B cell (primary cell): ENCODE measurements around the gene BCL11A. TPM values are rescaled to one million over a fixed set of nuclear protein-coding genes. Genes with fewer than 3 reads are reported as not detected.

Experiments
- ATAC-seq: fragments of 200-7000 bp; cut with Tn5 transposase; one replicate; pipeline ENCODE4 v1.10.0; 2021; ENCODE audit warnings: low read depth, mild to moderate bottlenecking, moderate number of reproducible peaks, moderate library complexity
- CTCF ChIA-PET: fragments of 350-600 bp; sonication (Branson Sonifier 250); formaldehyde crosslinking; loops from one replicate; lab custom pipeline; 2021; ENCODE audit warnings: antibody characterized with exemption, inconsistent platforms; lab: Charles Lee
- POLR2A ChIA-PET: fragments of 350-600 bp; sonication (Branson Sonifier 250); formaldehyde crosslinking; loops from one replicate; lab custom pipeline; 2021; ENCODE audit warnings: antibody characterized with exemption; lab: Charles Lee
- DNase-seq: peaks from one replicate; pipeline ENCODE4 v3.0.0; 2013
- H2AFZ ChIP-seq: 2 replicates; pipeline ENCODE4 v1.6.1; 2012; ENCODE audit warnings: mild to moderate bottlenecking, low read depth, low read length; ENCODE audit not compliant: insufficient read depth, poor library complexity, severe bottlenecking
- H3K27ac ChIP-seq, 2 donors: 1 replicate in 1 of 2; 2 replicates in 1 of 2; pipeline ENCODE4 v1.5.1; 2012 to 2013; ENCODE audit warnings: low read length in 2 of 2, mild to moderate bottlenecking in 2 of 2, moderate library complexity in 1 of 2
- H3K27me3 ChIP-seq, 4 experiments: fragments of 200-600 bp in 1 of 4; sonication (generic) in 1 of 4; replicated peaks in 1 of 4; 1 replicate in 2 of 4; 2 replicates in 2 of 4; pipeline versions ENCODE4 v1.6.1 to v1.7.0; 2013 to 2016; ENCODE audit warnings: low read length in 3 of 4, mild to moderate bottlenecking in 2 of 4, mixed read lengths in 1 of 4, moderate library complexity in 1 of 4; ENCODE audit not compliant: insufficient read depth in 4 of 4, control insufficient read depth in 3 of 4; ENCODE audit errors: control extremely low read depth in 1 of 4
- H3K36me3 ChIP-seq, 2 experiments: replicated peaks in 1 of 2; 1 replicate in 1 of 2; 2 replicates in 1 of 2; pipeline versions ENCODE4 v1.6.1 to v1.7.1; 2013; ENCODE audit warnings: low read length in 1 of 2; ENCODE audit not compliant: insufficient read depth in 2 of 2, control insufficient read depth in 1 of 2; ENCODE audit errors: control extremely low read depth in 1 of 2, extremely low read depth in 1 of 2
- H3K4me1 ChIP-seq, 2 donors: fragments of 200-600 bp in 1 of 2; sonication (generic) in 1 of 2; 1 replicate in 1 of 2; 2 replicates in 1 of 2; pipeline versions ENCODE4 v1.5.1 to v1.6.1; 2013 to 2017; ENCODE audit warnings: low read length in 2 of 2; ENCODE audit not compliant: control insufficient read depth in 2 of 2, insufficient read depth in 2 of 2
- H3K4me2 ChIP-seq: replicated peaks from 2 replicates; pipeline ENCODE3; 2012; ENCODE audit warnings: mild to moderate bottlenecking, low read depth, low read length; ENCODE audit not compliant: poor library complexity, severe bottlenecking
- H3K4me3 ChIP-seq, 5 experiments: fragments of 200-600 bp in 1 of 5; sonication (generic) in 1 of 5; 1 replicate in 3 of 5; 2 replicates in 2 of 5; pipeline versions ENCODE4 v1.5.1 to v1.7.0; 2011 to 2016; ENCODE audit warnings: low read length in 4 of 5, mild to moderate bottlenecking in 4 of 5, low read depth in 2 of 5, control low read depth in 1 of 5, moderate library complexity in 1 of 5; ENCODE audit not compliant: insufficient read depth in 1 of 5; ENCODE audit errors: control extremely low read depth in 1 of 5, extremely low read depth in 1 of 5
- H3K79me2 ChIP-seq: fragments of 200-600 bp; sonication (generic); one replicate; pipeline ENCODE4 v1.6.0; 2016; ENCODE audit warnings: low read length; ENCODE audit not compliant: control insufficient read depth, insufficient read depth
- H3K9ac ChIP-seq: fragments of 200-600 bp; sonication (generic); 2 replicates; pipeline ENCODE4 v1.6.1; 2017; ENCODE audit warnings: mild to moderate bottlenecking, low read length, moderate library complexity
- H3K9me3 ChIP-seq, 3 donors: one replicate each; pipeline versions ENCODE4 v1.6.1 to v1.7.1; 2013; ENCODE audit warnings: low read length in 2 of 3; ENCODE audit not compliant: control insufficient read depth in 2 of 3, insufficient read depth in 1 of 3; ENCODE audit errors: control extremely low read depth in 1 of 3
- H4K20me1 ChIP-seq: 2 replicates; pipeline ENCODE4 v1.6.0; 2012; ENCODE audit warnings: mild to moderate bottlenecking, low read length; ENCODE audit not compliant: insufficient read depth, control insufficient read depth, poor library complexity, severe bottlenecking
- H3K27ac Mint-ChIP-seq: one replicate; pipeline ENCODE4 v1.8.0; 2021; ENCODE audit warnings: mixed read lengths
- H3K27me3 Mint-ChIP-seq: one replicate; pipeline ENCODE4 v1.8.0; 2021; ENCODE audit warnings: mixed read lengths
- H3K4me1 Mint-ChIP-seq: one replicate; pipeline ENCODE4 v1.8.0; 2021; ENCODE audit warnings: mixed read lengths
- H3K4me3 Mint-ChIP-seq: one replicate; pipeline ENCODE4 v1.8.0; 2021; ENCODE audit warnings: mixed read lengths
- H3K9me3 Mint-ChIP-seq: one replicate; pipeline ENCODE4 v1.8.0; 2022; ENCODE audit warnings: mixed read lengths; ENCODE audit not compliant: insufficient read depth
- EZH2 ChIP-seq: IDR thresholded peaks from 2 replicates; pipeline ENCODE4 v1.6.1; 2012; ENCODE audit warnings: borderline replicate concordance, low read depth, mild to moderate bottlenecking, moderate library complexity, low read length; ENCODE audit not compliant: insufficient read depth, poor library complexity, severe bottlenecking
- WGBS: methylation state at CpG from one replicate; pipeline ENCODE4 v1.1.5; 2013; ENCODE audit warnings: missing lambda C conversion rate; ENCODE audit not compliant: insufficient coverage; 5-methylcytosine and 5-hydroxymethylcytosine counted together
- intact Hi-C: fragments of 100-400 bp; cut with micrococcal nuclease; formaldehyde crosslinking; loops from one replicate; pipeline ENCODE4 v1.10.0; 2022
- polyA plus RNA-seq: library from polyadenylated mRNA; depleted of rRNA; stranded (reverse); fragments of >200 nt; gene quantifications from 2 replicates; pipeline ENCODE4 v1.2.3, GENCODE V29; 2012
- total RNA-seq, 2 donors: library from RNA; stranded (reverse); fragments of 120-200 nt in 1 of 2; gene quantifications; 1 replicate in 1 of 2; 2 replicates in 1 of 2; pipeline versions ENCODE4 v1.2.3 to v1.2.4, GENCODE V29; 2013 to 2022
- TF ChIP-seq, protein P1 (sequence below): fragments of 200-600 bp; IDR thresholded peaks from one replicate; pipeline ENCODE4 v1.8.0; 2022; ENCODE audit warnings: antibody characterized with exemption, mild to moderate bottlenecking

BCL11A gene
- total and polyA plus RNA-seq, 2 donors (not counting 1 experiment from before 2014, with no cell fraction given), result 81.8 to 383 TPM

DNA sequence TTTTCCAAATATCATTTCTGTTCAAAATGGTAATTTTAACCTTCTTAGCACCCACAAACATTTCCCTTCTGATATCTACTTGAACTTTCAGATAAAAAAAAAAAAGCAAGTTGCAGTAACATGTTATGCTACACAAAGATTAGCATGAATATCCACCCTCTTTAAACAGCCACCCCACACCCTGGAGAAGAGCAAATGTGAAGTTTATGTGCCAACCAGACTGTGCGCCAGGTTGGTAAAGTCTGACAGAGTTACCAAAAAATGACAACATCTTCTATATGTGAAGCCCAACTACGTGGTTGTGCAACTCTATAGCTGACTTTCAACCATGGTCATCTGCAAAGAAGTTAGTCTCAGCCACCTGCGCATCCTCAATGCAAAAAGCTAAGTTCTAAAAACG is 62.6 kb downstream of the BCL11A start:
- Mint-ChIP-seq H3K4me3 (peak overlapping the region; percentile 18), H3K9me3 (no peaks in the 10 kb centered on the region), H3K27ac (peak overlapping the region; percentile 88), H3K4me1 (peaks cover 91% of the 10 kb centered on the region), H3K27me3 (no peaks in the 10 kb centered on the region)
- H3K36me3 ChIP-seq, result peaks cover 3 to 62% of the 10 kb centered on the region in 2 experiments
- H3K9ac ChIP-seq, result no peak overlapping the region
- no peak overlapping the region for H3K4me3 ChIP-seq
- H3K4me1 ChIP-seq, result peaks cover 98 to 99% of the 10 kb centered on the region in 2 donors
- DNase-seq (no peak), ATAC-seq (no peak)
- H3K4me2 ChIP-seq, result peak overlapping the region; percentile 39
- 44% methylated on average over 3 of the region's 4 CpGs for WGBS
- no peak overlapping the region for H2AFZ ChIP-seq
- ChIA-PET CTCF (interaction anchor here (0.7 to 2.4 kb wide), 2 partner anchors 44 to 59 kb away, joined by 4 to 6 read pairs; no protein-coding TSS in a partner anchor), POLR2A (interaction anchor here (0.5 kb wide), 1 partner anchor 65 kb away, joined by 9 read pairs; no protein-coding TSS in a partner anchor)
- H3K79me2 ChIP-seq, result peaks cover 100% of the 10 kb centered on the region
- no peaks in the 10 kb centered on the region for H3K9me3 ChIP-seq
- peak overlapping the region in 1 of 2 donors; percentile 93 for H3K27ac ChIP-seq
- no peaks in the 10 kb centered on the region for H3K27me3 ChIP-seq
- TF ChIP-seq, protein P1, sequence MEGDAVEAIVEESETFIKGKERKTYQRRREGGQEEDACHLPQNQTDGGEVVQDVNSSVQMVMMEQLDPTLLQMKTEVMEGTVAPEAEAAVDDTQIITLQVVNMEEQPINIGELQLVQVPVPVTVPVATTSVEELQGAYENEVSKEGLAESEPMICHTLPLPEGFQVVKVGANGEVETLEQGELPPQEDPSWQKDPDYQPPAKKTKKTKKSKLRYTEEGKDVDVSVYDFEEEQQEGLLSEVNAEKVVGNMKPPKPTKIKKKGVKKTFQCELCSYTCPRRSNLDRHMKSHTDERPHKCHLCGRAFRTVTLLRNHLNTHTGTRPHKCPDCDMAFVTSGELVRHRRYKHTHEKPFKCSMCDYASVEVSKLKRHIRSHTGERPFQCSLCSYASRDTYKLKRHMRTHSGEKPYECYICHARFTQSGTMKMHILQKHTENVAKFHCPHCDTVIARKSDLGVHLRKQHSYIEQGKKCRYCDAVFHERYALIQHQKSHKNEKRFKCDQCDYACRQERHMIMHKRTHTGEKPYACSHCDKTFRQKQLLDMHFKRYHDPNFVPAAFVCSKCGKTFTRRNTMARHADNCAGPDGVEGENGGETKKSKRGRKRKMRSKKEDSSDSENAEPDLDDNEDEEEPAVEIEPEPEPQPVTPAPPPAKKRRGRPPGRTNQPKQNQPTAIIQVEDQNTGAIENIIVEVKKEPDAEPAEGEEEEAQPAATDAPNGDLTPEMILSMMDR, result no peak
- TF ChIP-seq EZH2, result no peak
- intact Hi-C loops, result no loop called here
- peaks cover 18% of the 10 kb centered on the region for H4K20me1 ChIP-seq

DNA sequence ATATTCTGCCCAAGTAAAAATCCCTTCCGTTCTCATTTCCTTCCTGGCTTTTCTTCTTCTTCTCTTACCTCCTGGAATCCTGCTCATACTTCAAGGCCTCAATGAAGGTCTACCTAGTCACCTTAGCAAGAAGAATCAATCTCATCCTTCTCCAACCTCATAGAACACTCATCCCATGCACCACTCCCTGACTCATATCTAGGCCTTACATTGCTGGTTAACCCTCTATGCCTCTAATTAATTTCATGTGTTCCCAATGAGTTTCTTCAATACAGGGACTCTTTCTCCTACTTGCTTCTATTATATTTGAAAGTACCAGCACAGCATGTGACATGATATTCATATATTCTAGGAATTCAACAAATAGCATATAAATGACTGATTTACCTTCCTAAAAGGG is 63.0 kb downstream of the BCL11A start:
- CTCF ChIA-PET, result interaction anchor here (2.4 kb wide), 1 partner anchor 44 kb away, joined by 6 read pairs; no protein-coding TSS in a partner anchor

More for the DNA sequence above, 63.0 kb downstream of the BCL11A start:
- Histone ChIP-seq H4K20me1 (peaks cover 18% of the 10 kb centered on the region), H3K27ac (peak overlapping the region; percentile 14 to 93), H3K27me3 (no peaks in the 10 kb centered on the region), H3K9ac (peak overlapping the region; percentile 4), H3K79me2 (peaks cover 100% of the 10 kb centered on the region), H3K9me3 (no peaks in the 10 kb centered on the region), H3K4me3 (no peak overlapping the region), H3K4me1 (peaks cover 98 to 99% of the 10 kb centered on the region in 2 donors), H2AFZ (no peak overlapping the region), H3K4me2 (peak overlapping the region; percentile 39), H3K36me3 (peaks cover 3 to 60% of the 10 kb centered on the region in 2 experiments)
- Mint-ChIP-seq H3K4me1 (peaks cover 91% of the 10 kb centered on the region), H3K27me3 (no peaks in the 10 kb centered on the region), H3K27ac (peak overlapping the region; percentile 88), H3K9me3 (no peaks in the 10 kb centered on the region), H3K4me3 (peak overlapping the region; percentile 26)
- DNase-seq (no peak), ATAC-seq (no peak)
- intact Hi-C loops, result no loop called here
- no peak for TF ChIP-seq EZH2
- TF ChIP-seq, protein P1, result no peak
- WGBS, result 100% methylated on average over 1 of the region's 1 CpG
- POLR2A ChIA-PET, result interaction anchor here (0.5 kb wide), 1 partner anchor 65 kb away, joined by 9 read pairs; no protein-coding TSS in a partner anchor
